Measurements from ENCODE around the gene SNRNP35. TPM values are rescaled to one million over a fixed set of nuclear protein-coding genes. Genes with fewer than 3 reads are reported as not detected.

Gene SNRNP35
- total RNA-seq, 2 experiments from 2014 or later = 18.4 to 25.4 TPM

GRCh38 chr12:123482876-123483275 lies 24.9 kb downstream of the SNRNP35 start:
- DNase-seq = no peak
- no peaks in the 10 kb centered on the region for H3K9me3 Mint-ChIP-seq
- intact Hi-C loops (cut with micrococcal nuclease) = no loop called here
- H3K4me3 Mint-ChIP-seq = no peak overlapping the region
- ChIA-PET CTCF (interaction anchor here (2.1 kb wide), 1 partner anchor 99 kb away, joined by 7 read pairs; no protein-coding TSS in a partner anchor), POLR2A (interaction anchor here (0.9 to 3.0 kb wide), 3 partner anchors 9 to 226 kb away, joined by 3 to 11 read pairs (median 3); no protein-coding TSS in a partner anchor)
- H3K27ac Mint-ChIP-seq = no peak overlapping the region
- no peaks in the 10 kb centered on the region for H3K36me3 Mint-ChIP-seq (ENCODE audit: low read depth)
- TF ChIP-seq, protein P1, sequence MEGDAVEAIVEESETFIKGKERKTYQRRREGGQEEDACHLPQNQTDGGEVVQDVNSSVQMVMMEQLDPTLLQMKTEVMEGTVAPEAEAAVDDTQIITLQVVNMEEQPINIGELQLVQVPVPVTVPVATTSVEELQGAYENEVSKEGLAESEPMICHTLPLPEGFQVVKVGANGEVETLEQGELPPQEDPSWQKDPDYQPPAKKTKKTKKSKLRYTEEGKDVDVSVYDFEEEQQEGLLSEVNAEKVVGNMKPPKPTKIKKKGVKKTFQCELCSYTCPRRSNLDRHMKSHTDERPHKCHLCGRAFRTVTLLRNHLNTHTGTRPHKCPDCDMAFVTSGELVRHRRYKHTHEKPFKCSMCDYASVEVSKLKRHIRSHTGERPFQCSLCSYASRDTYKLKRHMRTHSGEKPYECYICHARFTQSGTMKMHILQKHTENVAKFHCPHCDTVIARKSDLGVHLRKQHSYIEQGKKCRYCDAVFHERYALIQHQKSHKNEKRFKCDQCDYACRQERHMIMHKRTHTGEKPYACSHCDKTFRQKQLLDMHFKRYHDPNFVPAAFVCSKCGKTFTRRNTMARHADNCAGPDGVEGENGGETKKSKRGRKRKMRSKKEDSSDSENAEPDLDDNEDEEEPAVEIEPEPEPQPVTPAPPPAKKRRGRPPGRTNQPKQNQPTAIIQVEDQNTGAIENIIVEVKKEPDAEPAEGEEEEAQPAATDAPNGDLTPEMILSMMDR (IDR thresholded peaks at IDR 0.05) = no peak
- no peak for ATAC-seq
- H3K4me1 Mint-ChIP-seq (ENCODE audit: low read depth) = peaks cover 23% of the 10 kb centered on the region
- H3K27me3 Mint-ChIP-seq = no peaks in the 10 kb centered on the region

- Mint-ChIP-seq H3K27me3 (no peaks in the 10 kb centered on the region), H3K36me3 (ENCODE audit: low read depth) (no peaks in the 10 kb centered on the region), H3K4me1 (ENCODE audit: low read depth) (peaks cover 23% of the 10 kb centered on the region), H3K27ac (peak overlapping the region; percentile 37), H3K4me3 (no peak overlapping the region), H3K9me3 (no peaks in the 10 kb centered on the region)
- TF ChIP-seq, protein P1 (IDR thresholded peaks at IDR 0.05) = no peak
- peak; percentile 34 for DNase-seq
- CTCF ChIA-PET = interaction anchor here (2.1 kb wide), 1 partner anchor 98 kb away, joined by 7 read pairs; no protein-coding TSS in a partner anchor
- intact Hi-C loops (cut with micrococcal nuclease) = no loop called here
- ATAC-seq = peak; percentile 72
- POLR2A ChIA-PET = interaction anchor here (0.9 to 3.0 kb wide), 3 partner anchors 9 to 227 kb away, joined by 3 to 11 read pairs (median 3); no protein-coding TSS in a partner anchor
These were observed 25.8 kb downstream of the SNRNP35 start for GRCh38 chr12:123483602-123484248.

- intact Hi-C loops (cut with micrococcal nuclease) = no loop called here
- no peak overlapping the region for H3K27ac Mint-ChIP-seq
- CTCF ChIA-PET = no interaction called here
- peaks cover 20% of the 10 kb centered on the region for H3K4me1 Mint-ChIP-seq (ENCODE audit: low read depth)
- POLR2A ChIA-PET = interaction anchor here (3.0 kb wide), 1 partner anchor 11 kb away, joined by 11 read pairs; no protein-coding TSS in a partner anchor
- no peaks in the 10 kb centered on the region for H3K36me3 Mint-ChIP-seq (ENCODE audit: low read depth)
- ATAC-seq (no peak), DNase-seq (no peak)
- H3K4me3 Mint-ChIP-seq = no peak overlapping the region
- H3K9me3 Mint-ChIP-seq = no peaks in the 10 kb centered on the region
- TF ChIP-seq, protein P1 (IDR thresholded peaks at IDR 0.05) = no peak
- no peaks in the 10 kb centered on the region for H3K27me3 Mint-ChIP-seq
These were observed 27.8 kb downstream of the SNRNP35 start for GRCh38 chr12:123485756-123486155.

- ChIA-PET CTCF (no interaction called here), POLR2A (no interaction called here)
- TF ChIP-seq, protein P1 (IDR thresholded peaks at IDR 0.05) = no peak
- Mint-ChIP-seq H3K4me3 (no peak overlapping the region), H3K9me3 (no peaks in the 10 kb centered on the region), H3K27me3 (no peaks in the 10 kb centered on the region), H3K4me1 (ENCODE audit: low read depth) (peaks cover 20% of the 10 kb centered on the region), H3K27ac (no peak overlapping the region), H3K36me3 (ENCODE audit: low read depth) (no peaks in the 10 kb centered on the region)
- ATAC-seq (no peak), DNase-seq (no peak)
- intact Hi-C loops (cut with micrococcal nuclease) = no loop called here
These were observed 29.5 kb downstream of the SNRNP35 start for GRCh38 chr12:123487428-123487827.

GRCh38 chr12:123488539-123489230 lies 30.7 kb downstream of the SNRNP35 start:
- no peaks in the 10 kb centered on the region for H3K36me3 Mint-ChIP-seq (ENCODE audit: low read depth)
- CTCF ChIA-PET = no interaction called here
- POLR2A ChIA-PET = no interaction called here
- no peak overlapping the region for H3K4me3 Mint-ChIP-seq
- H3K9me3 Mint-ChIP-seq = no peaks in the 10 kb centered on the region
- intact Hi-C loops (cut with micrococcal nuclease) = no loop called here
- H3K27ac Mint-ChIP-seq = no peak overlapping the region
- H3K27me3 Mint-ChIP-seq = no peaks in the 10 kb centered on the region
- DNase-seq (no peak), ATAC-seq (no peak)
- TF ChIP-seq, protein P1 (IDR thresholded peaks at IDR 0.05) = no peak
- H3K4me1 Mint-ChIP-seq (ENCODE audit: low read depth) = peaks cover 14% of the 10 kb centered on the region

Data from activated CD8-positive, alpha-beta T cell treated with anti-CD3 and anti-CD28 coated beads for 36 hours (primary cell).